Mucosa of descending colon (tissue), 3 donors: ENCODE data around the gene SLC39A1. TPM values are rescaled to one million over a fixed set of nuclear protein-coding genes. Genes with fewer than 3 reads are reported as not detected.

Experiments used
- ATAC-seq: fragments of 200-7000 bp; cut with Tn5 transposase; one replicate; pipeline ENCODE4 v1.9.1; 2020; ENCODE audit warnings: mild to moderate bottlenecking, moderate library complexity
- DNase-seq, 3 donors: peaks; one replicate each; pipeline ENCODE4 v3.0.0-alpha.2; 2020
- H3K36me3 ChIP-seq: fragments of 200-600 bp; one replicate; pipeline ENCODE4 v1.8.0; 2021; ENCODE audit warnings: low read depth, mild to moderate bottlenecking
- H3K4me1 ChIP-seq: fragments of 200-600 bp; one replicate; pipeline ENCODE4 v1.8.0; 2021; ENCODE audit warnings: low read depth, mild to moderate bottlenecking
- H3K4me3 ChIP-seq: fragments of 200-600 bp; one replicate; pipeline ENCODE4 v1.8.0; 2021; ENCODE audit warnings: mild to moderate bottlenecking
- H3K9me3 ChIP-seq: fragments of 200-600 bp; one replicate; pipeline ENCODE4 v1.8.0; 2021; ENCODE audit warnings: mild to moderate bottlenecking
- CTCF ChIP-seq: fragments of 200-600 bp; IDR thresholded peaks from one replicate; pipeline ENCODE4 v1.8.0; 2022; ENCODE audit warnings: antibody characterized with exemption, mild to moderate bottlenecking
- intact Hi-C, 2 donors: fragments of 100-400 bp; cut with DNase I in 1 of 2; cut with micrococcal nuclease in 1 of 2; formaldehyde crosslinking; loops; one replicate each; pipeline versions ENCODE4 v1.11.0 to v1.11.1; 2022; cut with DNase I, micrococcal nuclease
- total RNA-seq, 3 donors: library from RNA; stranded (reverse); fragmentation: NEBNext Ultra II Directional in 2 of 3; extraction: Animal tissue kit (Norgen Biotek cat#: 25700) in 2 of 3; gene quantifications; one replicate each; pipeline versions ENCODE4 v1.2.1 to v1.2.4, GENCODE V29; 2021 to 2023
- donor health status: DM: no; HTN: no; CAD: no; lungs with moderate emphysema.
- donor health status: DM: no; HTN: no; CAD: no.
- donor health status: DM: no; HTN: yes; CAD: no.

The SLC39A1 gene
- total RNA-seq, 3 donors from 2014 or later, result 66.7 to 74.7 (median 66.7) TPM

GRCh38 chr1:153978274-153978909, 15.1 kb upstream of the SLC39A1 start:
- Histone ChIP-seq H3K9me3 (no peaks in the 10 kb centered on the region), H3K4me1 (peaks cover 19% of the 10 kb centered on the region), H3K4me3 (peak overlapping the region; percentile 98), H3K36me3 (no peaks in the 10 kb centered on the region)
- intact Hi-C loops, result no loop called here
- no peak for DNase-seq
- no peak for TF ChIP-seq CTCF
- ATAC-seq, result peak; percentile 2

GRCh38 chr1:153977250-153978240, 14.2 kb upstream of the SLC39A1 start, which contains the start of gene JTB:
Gene JTB, minus strand, starts transcription at chr1:153977674. Its CDS starts 422 bp downstream, at chr1:153977252.
- Histone ChIP-seq H3K4me3 (peak within 1 kb of the TSS; percentile 98), H3K4me1 (peaks cover 19% of the 10 kb centered on the region), H3K9me3 (no peaks in the 10 kb centered on the region), H3K36me3 (no peaks in the 10 kb centered on the region)
- peak; percentile 97 for ATAC-seq
- intact Hi-C loops, result no loop called here
- peak; percentile 91 to 96 (median 94) for DNase-seq
- TF ChIP-seq CTCF, result peak; percentile 12

GRCh38 chr1:153976819-153977249, 13.5 kb upstream of the SLC39A1 start:
- H3K4me1 ChIP-seq, result peaks cover 19% of the 10 kb centered on the region
- H3K36me3 ChIP-seq, result no peaks in the 10 kb centered on the region
- ATAC-seq (peak; percentile 11), DNase-seq (no peak)
- intact Hi-C loops, result no loop called here
- no peaks in the 10 kb centered on the region for H3K9me3 ChIP-seq
- TF ChIP-seq CTCF, result no peak
- H3K4me3 ChIP-seq, result peak overlapping the region; percentile 98

GRCh38 chr1:153973525-153973924, 10.2 kb upstream of the SLC39A1 start:
- Histone ChIP-seq H3K9me3 (no peaks in the 10 kb centered on the region), H3K36me3 (no peaks in the 10 kb centered on the region), H3K4me3 (no peak overlapping the region), H3K4me1 (peaks cover 23% of the 10 kb centered on the region)
- ATAC-seq, result no peak
- peak in 1 of 3 donors; percentile 18 for DNase-seq
- intact Hi-C loops, result no loop called here
- TF ChIP-seq CTCF, result no peak

GRCh38 chr1:153973071-153973470, 9.7 kb upstream of the SLC39A1 start:
- TF ChIP-seq CTCF, result no peak
- H3K36me3 ChIP-seq, result no peaks in the 10 kb centered on the region
- no peak overlapping the region for H3K4me3 ChIP-seq
- no peaks in the 10 kb centered on the region for H3K9me3 ChIP-seq
- peaks cover 21% of the 10 kb centered on the region for H3K4me1 ChIP-seq
- DNase-seq (no peak), ATAC-seq (no peak)
- intact Hi-C loops, result no loop called here
